T-helper 2 cell treated with Interferon-gamma antibody and Interleukin-4, amounts not matched to agents 5 μg/mL and 100 μg/mL, for 36 hours (primary cell): Measurements from ENCODE around the gene PRAC2.

Experiments used
- DNase-seq: peaks from one replicate; pipeline ENCODE4 v3.0.0; 2021; ENCODE audit warnings: low spot score
- H3K27ac Mint-ChIP-seq: one replicate; pipeline ENCODE4 v1.8.0; 2021; ENCODE audit warnings: mild to moderate bottlenecking, mixed read lengths
- H3K27me3 Mint-ChIP-seq: one replicate; pipeline ENCODE4 v1.8.0; 2021; ENCODE audit warnings: low read depth, mixed read lengths
- H3K36me3 Mint-ChIP-seq: one replicate; pipeline ENCODE4 v1.8.0; 2021; ENCODE audit warnings: low read depth, mixed read lengths
- H3K4me1 Mint-ChIP-seq: one replicate; pipeline ENCODE4 v1.8.0; 2021; ENCODE audit warnings: low read depth, mixed read lengths
- H3K4me3 Mint-ChIP-seq: one replicate; pipeline ENCODE4 v1.8.0; 2022; ENCODE audit warnings: mild to moderate bottlenecking, moderate library complexity, mixed read lengths
- H3K9me3 Mint-ChIP-seq: one replicate; pipeline ENCODE4 v1.8.0; 2021; ENCODE audit warnings: mixed read lengths

Gene PRAC2

DNA sequence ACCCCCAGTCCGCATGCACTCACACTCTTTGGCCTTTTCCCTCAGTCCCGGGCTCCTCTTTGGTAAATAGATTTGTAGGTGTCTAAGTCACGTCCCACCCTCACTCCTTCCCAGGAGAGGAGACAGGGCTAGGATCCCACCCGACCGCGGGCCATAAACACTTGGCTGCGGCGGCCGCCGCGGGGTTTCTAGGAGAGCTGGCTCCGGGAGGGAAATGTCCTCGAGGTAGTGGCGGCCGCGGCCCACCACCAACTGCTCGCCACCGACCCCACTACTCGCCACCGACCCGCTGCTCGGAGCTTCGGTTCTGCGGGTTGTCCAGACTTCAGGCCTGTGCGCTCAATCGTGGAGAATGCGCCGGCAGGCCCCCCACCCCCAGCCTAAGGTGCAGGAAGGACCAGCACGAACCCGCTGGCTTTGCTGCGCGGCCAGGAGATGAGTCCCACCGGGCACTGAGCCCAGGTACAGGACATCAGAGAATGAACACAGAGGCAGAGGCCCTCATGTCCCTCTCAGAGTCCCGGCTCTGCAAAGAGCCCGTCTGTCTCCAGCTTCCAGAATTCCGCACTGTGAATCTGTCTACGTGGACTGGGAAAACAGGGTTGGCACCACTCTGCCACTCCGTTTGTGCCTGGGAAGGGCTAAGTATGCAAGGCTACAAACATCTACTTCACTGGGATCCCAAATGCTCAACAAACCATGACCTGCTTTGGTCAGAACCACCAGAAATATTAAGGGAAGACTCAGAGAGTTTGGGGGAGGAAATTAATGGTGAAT, 2.5 kb downstream of the PRAC2 start:
- H3K4me3 Mint-ChIP-seq = peak overlapping the region; percentile 26
- H3K27me3 Mint-ChIP-seq = peaks cover 96% of the 10 kb centered on the region
- no peaks in the 10 kb centered on the region for H3K9me3 Mint-ChIP-seq
- no peaks in the 10 kb centered on the region for H3K36me3 Mint-ChIP-seq
- peaks cover 17% of the 10 kb centered on the region for H3K4me1 Mint-ChIP-seq
- peak overlapping the region; percentile 72 for H3K27ac Mint-ChIP-seq
- DNase-seq = no peak

DNA sequence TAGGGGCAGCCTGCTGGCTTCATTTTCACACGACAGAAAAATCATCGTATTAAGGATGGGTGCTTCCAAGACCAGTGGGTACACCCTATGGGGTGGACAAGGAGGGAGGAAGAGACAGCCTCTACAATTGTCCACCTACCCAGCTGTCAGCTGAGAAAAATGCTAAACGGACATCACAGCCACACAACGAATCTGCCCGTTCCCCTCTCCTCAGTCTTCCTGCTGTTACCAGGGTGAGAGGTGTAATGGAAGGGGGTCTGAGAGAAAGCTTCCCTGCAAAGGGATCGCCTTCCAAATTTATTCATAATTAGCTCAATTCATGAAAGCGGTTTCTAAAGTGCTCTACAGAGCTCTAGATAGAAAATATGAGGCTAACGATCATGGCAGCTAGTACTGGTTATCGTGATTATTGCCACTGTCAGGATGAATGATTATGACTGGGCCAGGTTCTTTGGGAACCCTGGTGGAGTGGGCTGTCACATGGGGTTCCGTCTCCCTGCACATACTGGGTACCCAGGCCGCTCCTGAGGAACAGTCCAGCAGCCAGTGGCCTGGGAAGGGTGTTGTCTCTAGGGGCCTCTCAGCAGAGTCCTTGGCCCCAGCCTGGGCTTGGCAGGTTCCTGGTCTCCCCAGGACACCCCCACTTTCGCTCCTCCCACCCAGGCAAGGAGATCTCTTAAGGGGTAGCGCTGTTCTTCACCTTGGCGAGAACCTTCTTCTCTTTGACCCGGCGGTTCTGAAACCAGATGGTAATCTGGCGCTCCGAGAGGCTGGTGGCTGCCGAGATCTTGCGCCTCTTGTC, 3.3 kb downstream of the PRAC2 start:
- DNase-seq = no peak
- H3K4me3 Mint-ChIP-seq = no peak overlapping the region
- H3K27ac Mint-ChIP-seq = no peak overlapping the region
- no peaks in the 10 kb centered on the region for H3K9me3 Mint-ChIP-seq
- H3K27me3 Mint-ChIP-seq = peaks cover 94% of the 10 kb centered on the region
- H3K4me1 Mint-ChIP-seq = peaks cover 17% of the 10 kb centered on the region
- H3K36me3 Mint-ChIP-seq = no peaks in the 10 kb centered on the region

DNA sequence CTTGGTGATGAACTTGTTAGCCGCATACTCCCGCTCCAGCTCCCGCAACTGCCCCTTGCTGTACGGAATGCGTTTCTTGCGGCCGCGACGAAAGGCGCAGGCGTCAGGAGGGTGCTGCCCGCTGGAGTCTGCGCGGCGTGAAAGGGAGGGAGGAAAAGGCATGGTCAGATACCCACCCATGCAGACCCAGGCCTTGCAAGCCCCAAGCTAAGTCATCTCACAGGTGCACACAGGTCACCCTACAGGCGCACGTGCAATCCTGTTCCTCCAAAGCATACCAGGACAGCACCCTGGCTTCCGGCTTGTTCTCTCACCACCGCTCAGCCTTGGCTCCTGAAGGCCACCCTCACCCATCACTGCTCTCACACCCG, 3.9 kb downstream of the PRAC2 start:
- H3K36me3 Mint-ChIP-seq = no peaks in the 10 kb centered on the region
- H3K4me1 Mint-ChIP-seq = peaks cover 17% of the 10 kb centered on the region
- no peak overlapping the region for H3K4me3 Mint-ChIP-seq
- no peak for DNase-seq
- peaks cover 95% of the 10 kb centered on the region for H3K27me3 Mint-ChIP-seq
- no peaks in the 10 kb centered on the region for H3K9me3 Mint-ChIP-seq
- no peak overlapping the region for H3K27ac Mint-ChIP-seq

DNA sequence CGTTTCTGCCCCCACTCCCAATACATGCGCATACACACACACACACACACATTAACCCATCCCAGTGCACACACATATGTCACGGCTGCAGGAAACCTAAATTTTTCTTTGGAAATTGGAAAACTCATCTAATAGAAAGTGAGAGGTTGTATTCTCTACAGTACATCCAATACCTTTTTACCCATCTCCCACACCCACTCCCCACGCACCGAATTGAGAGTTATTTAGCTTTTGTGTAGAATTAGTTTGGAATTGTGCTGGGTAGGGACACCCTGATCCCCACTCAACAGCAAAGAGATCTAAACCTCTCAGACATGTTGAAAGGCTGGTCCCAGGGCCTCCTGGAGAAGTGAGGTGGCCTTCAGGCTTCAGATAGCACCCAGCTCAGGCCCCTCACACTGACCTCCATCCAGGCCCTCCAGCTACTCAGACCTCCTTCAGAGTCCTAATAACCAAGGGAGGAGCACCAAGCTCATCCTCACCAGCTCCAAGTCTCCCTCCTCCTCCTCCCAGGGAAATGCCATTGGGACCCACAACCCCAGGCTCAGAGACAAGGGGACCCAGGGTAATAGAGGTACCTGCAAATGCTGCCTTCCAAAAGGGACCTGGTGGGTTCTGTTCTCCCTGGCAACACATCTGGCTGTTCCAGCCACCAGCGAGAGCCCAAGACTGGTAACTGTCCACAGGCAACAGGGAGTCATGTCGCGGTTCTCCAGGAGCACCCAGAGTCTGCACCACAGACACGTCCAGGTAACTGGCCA, 4.6 kb downstream of the PRAC2 start:
- Mint-ChIP-seq H3K27ac (no peak overlapping the region), H3K9me3 (no peaks in the 10 kb centered on the region), H3K4me1 (peaks cover 17% of the 10 kb centered on the region), H3K4me3 (no peak overlapping the region), H3K36me3 (no peaks in the 10 kb centered on the region), H3K27me3 (peaks cover 95% of the 10 kb centered on the region)
- DNase-seq = no peak

DNA sequence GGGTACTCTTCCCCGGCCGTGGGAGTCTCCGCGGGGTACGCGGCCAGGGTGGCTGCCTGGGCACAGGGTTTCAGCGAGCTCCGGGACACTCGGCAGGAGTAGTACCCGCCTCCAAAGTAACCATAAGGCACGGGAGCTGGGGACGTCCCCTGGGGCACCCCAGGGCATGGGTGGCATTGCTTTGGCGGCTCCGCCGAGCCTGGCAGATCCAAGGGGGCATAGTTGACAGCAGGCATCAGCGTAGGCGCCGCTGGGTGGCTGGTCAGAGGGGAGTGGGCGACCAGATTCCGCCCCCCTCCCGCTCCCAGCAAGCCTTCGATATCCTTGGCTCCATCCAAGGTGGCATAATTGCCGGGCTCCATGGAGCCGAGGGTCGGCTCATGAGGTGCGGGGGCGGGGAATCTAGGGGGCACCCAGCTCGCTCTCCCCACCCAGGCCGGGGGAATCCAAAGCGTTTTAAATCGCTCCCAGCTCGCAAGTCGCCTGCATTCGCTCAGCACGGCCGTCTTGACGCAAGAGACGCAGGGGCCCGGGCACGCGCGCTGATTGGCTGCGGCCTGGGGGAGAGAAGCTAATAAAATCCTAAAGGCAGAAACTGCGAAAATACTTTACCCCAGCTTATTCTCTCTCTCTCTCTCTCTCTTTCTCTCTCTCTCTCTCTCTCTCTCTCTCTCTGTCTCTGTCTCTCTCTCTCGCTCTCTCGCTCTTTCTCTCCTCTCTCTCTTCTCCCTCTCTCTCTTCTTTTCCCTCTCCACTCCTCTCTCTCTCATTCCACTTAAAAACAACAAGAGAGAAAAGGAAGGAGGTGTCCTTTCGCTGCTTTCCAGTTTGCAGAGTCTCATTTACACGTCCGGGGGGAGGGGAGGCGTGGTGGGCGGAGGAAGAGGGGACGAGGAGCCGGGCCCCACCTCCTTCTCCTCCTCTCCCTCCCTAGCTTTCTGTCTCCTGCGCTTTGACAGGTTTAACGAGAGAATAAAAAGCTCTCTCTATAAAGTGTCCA, 5.5 kb downstream of the PRAC2 start, which contains the start of gene HOXB13:
Gene HOXB13, minus strand, starts transcription at position 519 of the 1,000 bp plus-strand sequence. Its CDS starts 157 bp downstream, at position 362.
- Mint-ChIP-seq H3K9me3 (no peaks in the 10 kb centered on the region), H3K27me3 (peaks cover 93% of the 10 kb centered on the region), H3K27ac (peak within 1 kb of the TSS; percentile 28), H3K36me3 (no peaks in the 10 kb centered on the region), H3K4me1 (peaks cover 17% of the 10 kb centered on the region), H3K4me3 (peak within 1 kb of the TSS; percentile 15)
- peak; percentile 21 for DNase-seq

DNA sequence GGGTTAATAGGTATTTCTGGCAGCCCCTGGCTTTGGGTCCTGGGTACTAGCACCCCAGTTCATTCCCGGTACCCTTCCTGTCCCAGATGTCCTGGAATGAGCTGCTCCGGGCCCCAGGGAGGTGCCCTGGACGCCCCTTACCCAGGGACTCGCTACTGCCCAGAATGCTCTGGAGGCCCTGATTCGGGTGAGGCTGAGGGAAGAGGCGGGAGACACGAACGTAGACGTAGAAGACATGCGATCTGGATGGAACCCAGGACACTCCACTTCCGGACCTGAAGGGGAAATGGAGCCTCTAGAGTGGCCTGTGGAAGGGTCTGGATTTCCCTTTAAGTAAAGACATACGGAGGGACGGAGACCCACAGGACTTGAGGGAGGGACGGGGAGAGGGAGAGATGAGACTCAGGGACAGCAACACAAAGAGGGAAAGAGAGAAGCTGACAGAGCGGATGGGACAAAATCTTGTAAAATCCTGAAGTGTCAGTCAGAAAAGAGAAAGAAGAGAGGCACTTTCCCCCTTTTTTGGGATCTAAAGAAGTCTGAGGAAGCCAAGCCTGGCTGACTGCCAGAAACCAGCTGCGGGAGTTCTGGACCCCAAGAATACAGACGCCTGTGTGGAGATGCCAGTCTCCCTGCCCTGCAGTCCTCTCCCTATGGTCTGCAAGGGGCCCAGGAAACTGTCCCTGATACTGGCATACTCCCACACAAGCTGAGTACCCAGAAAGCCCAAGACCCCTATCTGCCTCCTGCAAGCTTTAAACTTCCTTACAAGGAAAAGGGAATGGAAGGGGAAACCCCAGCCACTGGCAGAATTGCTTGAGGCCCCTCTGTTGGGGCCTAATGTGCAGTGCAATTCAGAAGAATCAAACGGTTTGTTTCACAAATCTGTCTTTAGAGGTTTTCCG, 6.6 kb downstream of the PRAC2 start:
- H3K4me1 Mint-ChIP-seq = peaks cover 10% of the 10 kb centered on the region
- no peak overlapping the region for H3K27ac Mint-ChIP-seq
- DNase-seq = no peak
- no peak overlapping the region for H3K4me3 Mint-ChIP-seq
- no peaks in the 10 kb centered on the region for H3K36me3 Mint-ChIP-seq
- H3K27me3 Mint-ChIP-seq = peaks cover 92% of the 10 kb centered on the region
- no peaks in the 10 kb centered on the region for H3K9me3 Mint-ChIP-seq

DNA sequence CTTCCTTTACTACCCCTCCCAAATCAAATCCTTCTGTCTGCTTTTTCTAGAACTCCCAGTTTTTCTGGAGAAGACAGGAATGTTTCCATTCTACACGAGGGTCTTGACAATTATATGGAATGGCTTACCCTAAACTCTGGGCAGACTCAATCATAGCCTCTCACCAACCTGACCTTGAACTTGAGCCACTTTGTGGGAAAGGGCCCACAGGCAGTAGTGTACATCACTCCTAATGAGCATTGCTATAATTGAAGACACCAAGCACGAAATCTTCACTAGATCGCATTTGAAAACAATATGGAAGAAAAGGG, 7.2 kb downstream of the PRAC2 start:
- H3K4me1 Mint-ChIP-seq = peaks cover 8% of the 10 kb centered on the region
- H3K36me3 Mint-ChIP-seq = no peaks in the 10 kb centered on the region
- no peak overlapping the region for H3K27ac Mint-ChIP-seq

DNA sequence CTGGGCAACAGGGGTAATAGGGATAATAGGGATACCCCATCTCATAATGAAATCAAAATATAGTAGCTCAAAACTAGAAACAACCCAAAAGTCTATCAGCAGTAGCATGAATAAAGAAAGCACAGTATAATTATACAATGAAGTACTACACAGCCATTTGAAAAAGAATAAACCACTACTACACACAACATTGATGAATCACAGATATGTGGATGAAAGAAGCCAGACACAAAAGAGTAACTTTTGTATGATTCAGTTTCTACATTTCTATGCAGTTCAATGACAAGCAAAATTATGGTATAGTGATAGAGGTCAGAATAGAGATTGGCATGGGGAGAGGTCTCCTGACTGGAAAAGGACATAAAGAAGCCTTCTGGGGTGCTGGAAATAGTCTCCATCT, 8.4 kb downstream of the PRAC2 start:
- H3K27me3 Mint-ChIP-seq = peaks cover 93% of the 10 kb centered on the region
- no peaks in the 10 kb centered on the region for H3K36me3 Mint-ChIP-seq
- no peaks in the 10 kb centered on the region for H3K9me3 Mint-ChIP-seq

More for the DNA sequence above, 7.2 kb downstream of the PRAC2 start:
- no peaks in the 10 kb centered on the region for H3K9me3 Mint-ChIP-seq
- no peak for DNase-seq
- H3K27me3 Mint-ChIP-seq = peaks cover 93% of the 10 kb centered on the region
- H3K4me3 Mint-ChIP-seq = no peak overlapping the region

DNA sequence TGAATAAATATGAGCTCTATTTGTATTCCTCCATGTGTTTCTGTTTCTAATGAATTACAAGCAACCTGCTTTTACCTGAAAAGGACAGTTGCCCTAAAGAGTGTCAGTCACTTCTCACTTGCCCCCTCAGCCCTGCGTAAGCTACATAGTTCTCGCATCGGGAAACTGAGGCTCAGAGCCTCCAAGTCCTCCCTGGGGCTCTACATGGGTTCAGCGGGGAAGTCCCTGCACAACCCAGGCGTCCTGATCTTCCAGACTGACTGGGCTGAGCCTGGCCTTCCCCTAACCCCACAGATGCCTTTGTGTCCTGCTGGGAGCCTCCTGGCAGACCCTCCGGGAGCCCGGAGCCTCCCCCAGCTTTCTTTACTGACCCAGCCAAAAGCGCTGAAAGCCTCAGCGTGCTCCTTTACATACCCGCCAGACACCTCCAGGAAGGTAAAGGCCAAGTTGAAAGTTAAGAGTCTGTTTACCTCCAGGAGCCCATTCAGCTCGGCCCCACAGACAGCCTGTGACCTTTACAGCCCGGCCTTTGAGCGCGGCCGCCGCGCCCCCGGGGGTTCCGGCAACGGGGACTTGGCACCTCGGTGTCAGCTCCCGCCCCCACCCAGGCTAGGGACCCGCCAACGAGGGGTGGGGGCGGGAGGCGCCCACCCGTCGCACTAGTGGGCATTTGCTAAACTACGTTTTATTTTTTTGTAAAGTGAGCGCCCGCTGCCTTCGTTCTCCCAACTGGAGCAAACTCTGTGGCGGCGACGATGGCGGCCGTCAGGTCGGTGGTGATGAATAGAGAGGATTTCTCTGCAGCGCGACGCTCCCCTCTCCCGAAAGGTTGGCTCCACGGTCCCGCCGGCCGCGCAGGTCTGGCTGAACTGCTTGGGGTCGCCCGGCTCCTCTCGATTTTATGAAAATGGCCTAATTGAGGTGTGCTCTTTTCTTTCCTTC, 10.0 kb downstream of the PRAC2 start:
- Mint-ChIP-seq H3K4me3 (no peak overlapping the region), H3K9me3 (no peaks in the 10 kb centered on the region), H3K4me1 (peaks cover 8% of the 10 kb centered on the region), H3K36me3 (no peaks in the 10 kb centered on the region), H3K27ac (no peak overlapping the region), H3K27me3 (peaks cover 92% of the 10 kb centered on the region)
- DNase-seq = no peak

More for the DNA sequence above, 8.4 kb downstream of the PRAC2 start:
- no peak overlapping the region for H3K4me3 Mint-ChIP-seq
- DNase-seq = no peak
- H3K4me1 Mint-ChIP-seq = peaks cover 8% of the 10 kb centered on the region
- no peak overlapping the region for H3K27ac Mint-ChIP-seq

DNA sequence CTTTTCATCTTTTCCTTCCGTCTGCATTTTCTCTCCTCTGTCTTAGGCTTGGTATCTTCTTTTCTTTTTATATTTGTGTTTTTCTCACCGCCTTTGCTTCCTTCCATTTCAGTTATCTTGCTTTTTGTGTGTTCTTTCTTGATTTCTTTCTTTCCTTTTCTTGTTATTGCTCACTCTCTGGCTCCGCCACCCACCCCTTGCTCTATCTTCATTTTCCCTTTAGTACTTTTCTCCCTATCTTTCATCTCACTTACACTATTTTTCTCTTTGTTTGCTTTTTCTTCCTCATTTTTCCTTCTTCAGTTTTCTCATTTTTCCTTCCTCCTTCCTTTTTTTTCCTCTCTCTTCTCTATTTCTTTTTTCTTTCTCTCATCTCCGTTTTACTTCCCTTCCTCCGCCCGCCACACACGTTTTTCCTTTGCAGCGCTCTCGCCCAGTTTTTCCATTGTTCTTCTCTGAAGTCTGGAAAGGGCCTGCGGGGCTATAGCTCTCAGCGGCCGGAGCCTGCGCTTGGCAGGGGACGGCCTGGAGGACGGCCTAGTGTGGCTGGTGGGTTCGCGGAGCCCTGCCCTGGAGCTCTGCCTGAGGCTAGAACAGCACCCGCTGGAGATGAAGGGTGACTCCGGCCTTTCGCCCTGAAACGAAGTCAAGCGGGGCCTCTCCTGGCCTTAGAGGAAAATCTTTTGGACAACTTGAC, 10.8 kb downstream of the PRAC2 start:
- Mint-ChIP-seq H3K4me3 (no peak overlapping the region), H3K36me3 (no peaks in the 10 kb centered on the region), H3K4me1 (peaks cover 7% of the 10 kb centered on the region), H3K27ac (no peak overlapping the region), H3K9me3 (no peaks in the 10 kb centered on the region), H3K27me3 (peaks cover 92% of the 10 kb centered on the region)
- DNase-seq = no peak

DNA sequence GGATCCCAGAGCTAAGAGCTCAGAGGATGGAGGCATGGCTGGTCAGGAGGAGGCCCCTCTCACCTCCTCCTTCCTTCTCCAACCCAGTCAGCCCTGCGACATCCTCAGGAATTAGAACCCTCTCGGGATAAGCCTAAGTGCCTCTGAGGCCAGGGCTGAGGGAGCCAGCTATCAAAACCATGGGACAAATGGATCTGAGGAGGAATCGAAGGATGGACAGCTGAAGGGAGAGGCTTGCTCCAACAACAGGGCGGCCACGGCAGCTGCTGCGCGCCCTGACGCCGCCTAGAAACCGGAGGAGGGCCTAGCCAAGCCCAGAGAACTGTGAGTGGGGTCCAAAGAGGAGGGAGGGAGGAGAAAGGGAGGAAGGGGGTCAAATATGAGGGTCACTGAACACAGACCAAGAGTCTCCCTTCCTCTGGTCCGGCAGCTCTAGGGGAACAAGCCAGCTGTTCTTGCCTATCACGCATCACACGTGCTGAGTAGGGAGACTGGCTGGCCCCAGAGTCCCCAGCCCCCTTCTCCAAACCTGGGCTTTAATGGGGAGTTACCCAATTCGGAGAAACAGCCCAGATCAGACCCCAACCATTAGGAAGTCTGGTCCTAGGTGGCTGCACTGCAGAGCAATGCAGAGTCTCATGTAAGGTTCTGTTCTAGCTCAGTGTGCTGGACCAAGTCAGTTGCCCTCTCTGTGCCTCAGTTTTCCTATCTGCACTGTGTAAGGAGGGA, 11.5 kb downstream of the PRAC2 start:
- no peaks in the 10 kb centered on the region for H3K36me3 Mint-ChIP-seq
- H3K27me3 Mint-ChIP-seq = peaks cover 93% of the 10 kb centered on the region
- H3K9me3 Mint-ChIP-seq = no peaks in the 10 kb centered on the region
- DNase-seq = no peak
- no peak overlapping the region for H3K27ac Mint-ChIP-seq
- H3K4me1 Mint-ChIP-seq = peaks cover 9% of the 10 kb centered on the region
- H3K4me3 Mint-ChIP-seq = no peak overlapping the region
